Measurements from ENCODE around the gene SNRPA.
"Not testable (repeated sequence)": the region's sequence is repeated elsewhere in the genome, so short reads cannot be mapped to it uniquely, and the experiment has no call there.

The SNRPA gene

GRCh38 chr19:40721936-40722661, 28.9 kb upstream of the SNRPA start:
- DNase-seq: no peak

GRCh38 chr19:40723661-40724254, 27.2 kb upstream of the SNRPA start:
- no peak for DNase-seq

- DNase-seq: no peak
Observed at GRCh38 chr19:40724315-40724714, 26.7 kb upstream of the SNRPA start.

- no peak for DNase-seq
Observed at GRCh38 chr19:40724855-40725254, 26.1 kb upstream of the SNRPA start.

- no peak for DNase-seq
Observed at GRCh38 chr19:40726279-40726678, 24.7 kb upstream of the SNRPA start.

GRCh38 chr19:40730065-40730464, 20.9 kb upstream of the SNRPA start:
- not testable (repeated sequence) for DNase-seq

GRCh38 chr19:40732304-40732703, 18.7 kb upstream of the SNRPA start:
- DNase-seq: not testable (repeated sequence)

- no peak for DNase-seq
Observed at GRCh38 chr19:40733149-40733548, 17.9 kb upstream of the SNRPA start.

- no peak for DNase-seq
Observed at GRCh38 chr19:40735013-40735771, 15.8 kb upstream of the SNRPA start.

- DNase-seq: no peak
Observed at GRCh38 chr19:40736661-40737060, 14.3 kb upstream of the SNRPA start.

GRCh38 chr19:40737102-40737644, 13.8 kb upstream of the SNRPA start:
- DNase-seq: no peak

- no peak for DNase-seq
Observed at GRCh38 chr19:40739030-40739839, 11.8 kb upstream of the SNRPA start.

- no peak for DNase-seq
Observed at GRCh38 chr19:40739871-40740703, 10.9 kb upstream of the SNRPA start.

- DNase-seq: no peak
Observed at GRCh38 chr19:40740747-40741146, 10.3 kb upstream of the SNRPA start.

- DNase-seq: no peak
Observed at GRCh38 chr19:40741527-40742390, 9.2 kb upstream of the SNRPA start.

GRCh38 chr19:40742477-40742876, 8.5 kb upstream of the SNRPA start:
- DNase-seq: no peak

- no peak for DNase-seq
Observed at GRCh38 chr19:40742886-40743285, 8.1 kb upstream of the SNRPA start.

GRCh38 chr19:40743926-40744325, 7.1 kb upstream of the SNRPA start:
- no peak for DNase-seq

GRCh38 chr19:40744554-40745401, 6.2 kb upstream of the SNRPA start:
- no peak for DNase-seq

- DNase-seq: no peak
Observed at GRCh38 chr19:40745402-40745780, 5.6 kb upstream of the SNRPA start.
